GM23248 (cell line): ENCODE measurements around the gene WWC1. TPM values are rescaled to one million over a fixed set of nuclear protein-coding genes. Genes with fewer than 3 reads are reported as not detected.

Experiments used
- DNase-seq: peaks from one replicate; pipeline ENCODE4 v3.0.0-alpha.2; 2015
- H2AFZ ChIP-seq: fragments of 200-600 bp; sonication (generic); 2 replicates; pipeline ENCODE4 v1.6.1; 2016; ENCODE audit warnings: antibody characterized with exemption
- H3F3A ChIP-seq: fragments of 200-600 bp; sonication (generic); 2 replicates; pipeline ENCODE4 v1.6.1; 2016; ENCODE audit warnings: mild to moderate bottlenecking, antibody characterized with exemption, mixed run types; ENCODE audit not compliant: insufficient read depth
- H3K27ac ChIP-seq: fragments of 200-600 bp; sonication (generic); 2 replicates; pipeline ENCODE4 v1.5.1; 2016; ENCODE audit warnings: mild to moderate bottlenecking
- H3K27me3 ChIP-seq: fragments of 200-600 bp; sonication (generic); replicated peaks from 2 replicates; pipeline ENCODE4 v1.6.1; 2016; ENCODE audit warnings: mild to moderate bottlenecking; ENCODE audit not compliant: insufficient read depth
- H3K36me3 ChIP-seq: fragments of 200-600 bp; sonication (generic); 2 replicates; pipeline ENCODE4 v1.6.1; 2016; ENCODE audit warnings: low read depth, mild to moderate bottlenecking
- H3K4me1 ChIP-seq: fragments of 200-600 bp; sonication (generic); 2 replicates; pipeline ENCODE4 v1.6.1; 2016; ENCODE audit warnings: mild to moderate bottlenecking; ENCODE audit not compliant: insufficient read depth
- H3K4me2 ChIP-seq: fragments of 200-600 bp; sonication (generic); one replicate; pipeline ENCODE4 v1.6.1; 2016; ENCODE audit warnings: mild to moderate bottlenecking; ENCODE audit not compliant: unreplicated experiment
- H3K4me3 ChIP-seq: fragments of 200-600 bp; sonication (generic); 2 replicates; pipeline ENCODE4 v1.5.1; 2016; ENCODE audit warnings: mild to moderate bottlenecking
- H3K79me2 ChIP-seq: fragments of 200-600 bp; sonication (generic); 2 replicates; pipeline ENCODE4 v1.6.1; 2016; ENCODE audit warnings: mild to moderate bottlenecking; ENCODE audit not compliant: insufficient read depth
- H3K9ac ChIP-seq: fragments of 200-600 bp; sonication (generic); 2 replicates; pipeline ENCODE4 v1.6.1; 2016; ENCODE audit warnings: mild to moderate bottlenecking
- H3K9me2 ChIP-seq: fragments of 200-600 bp; sonication (generic); 2 replicates; pipeline ENCODE4 v1.6.1; 2016; ENCODE audit warnings: mixed run types, mild to moderate bottlenecking, moderate library complexity; ENCODE audit not compliant: insufficient read depth
- H3K9me3 ChIP-seq: fragments of 200-600 bp; sonication (generic); one replicate; pipeline ENCODE4 v1.6.1; 2017; ENCODE audit warnings: low read depth
- H4K20me1 ChIP-seq: fragments of 200-600 bp; sonication (generic); 2 replicates; pipeline ENCODE4 v1.6.0; 2016; ENCODE audit not compliant: insufficient read depth
- EZH2 ChIP-seq: fragments of 200-600 bp; sonication (generic); IDR thresholded peaks from 2 replicates; pipeline ENCODE4 v1.6.1; 2018; ENCODE audit warnings: antibody characterized with exemption, mild to moderate bottlenecking; ENCODE audit not compliant: insufficient read depth, poor library complexity, severe bottlenecking
- EZH2phosphoT487 ChIP-seq: fragments of 200-600 bp; sonication (generic); IDR thresholded peaks from 2 replicates; pipeline ENCODE4 v1.6.1; 2018; ENCODE audit warnings: antibody characterized with exemption, moderate library complexity, mild to moderate bottlenecking, low read depth; ENCODE audit not compliant: insufficient read depth
- WGBS, 2 experiments: methylation state at CpG; one replicate each; pipeline ENCODE4 v1.1.6; 2015 to 2017; ENCODE audit warnings: low lambda C conversion rate in 2 of 2, low coverage in 1 of 2; ENCODE audit errors: missing lambda C conversion rate in 2 of 2; 5-methylcytosine and 5-hydroxymethylcytosine counted together
- in situ Hi-C: fragments of 300-500 bp; cut with MboI; formaldehyde crosslinking; loops from 2 replicates; pipeline ENCODE4 v1.15.0; 2020
- polyA plus RNA-seq: library from polyadenylated mRNA; unstranded; fragments of >200 nt; fragmentation: Nextera tagmentation; extraction: Ambion mirVana; gene quantifications from 2 replicates; pipeline ENCODE4 v1.2.1, GENCODE V29; 2016
- total RNA-seq: library from RNA; depleted of rRNA; stranded (reverse); fragments of >200 nt; shearing (Covaris generic); gene quantifications from 2 replicates; pipeline ENCODE4 v1.2.3, GENCODE V29; 2014

WWC1 gene
- total and polyA plus RNA-seq, 2 experiments from 2014 or later: 1.8 to 7.1 TPM

DNA sequence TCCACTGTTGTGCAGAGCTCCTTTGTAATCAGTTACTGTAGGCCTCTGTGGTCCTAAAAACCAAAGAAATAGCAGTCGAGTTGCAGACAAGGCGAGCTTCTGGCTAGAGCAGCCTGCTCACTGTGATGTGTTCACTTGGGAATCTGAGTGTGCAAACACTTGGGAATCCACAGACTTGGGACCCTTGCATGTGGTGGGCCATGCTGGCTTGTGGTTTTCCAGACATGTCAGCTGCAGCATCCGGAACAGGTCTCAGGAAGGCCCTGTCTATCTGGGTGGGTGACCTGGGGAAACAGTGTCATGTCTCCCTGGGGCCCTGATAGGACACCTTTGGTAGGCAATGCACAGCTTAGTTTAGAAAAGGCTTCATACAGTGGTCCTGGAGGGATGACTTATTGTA, 66.4 kb downstream of the WWC1 start:
- H3K9me3 ChIP-seq: no peaks in the 10 kb centered on the region
- no peak overlapping the region for H3K4me2 ChIP-seq
- no peaks in the 10 kb centered on the region for H3K79me2 ChIP-seq
- H4K20me1 ChIP-seq: no peaks in the 10 kb centered on the region; the same call in 1 of the 2 replicates
- H3K9ac ChIP-seq: no peak overlapping the region
- no peak overlapping the region for H3K4me3 ChIP-seq
- no peak overlapping the region for H2AFZ ChIP-seq
- TF ChIP-seq EZH2phosphoT487: no peak
- TF ChIP-seq EZH2: no peak
- no peaks in the 10 kb centered on the region for H3K27me3 ChIP-seq
- no peak overlapping the region for H3K27ac ChIP-seq
- no peaks in the 10 kb centered on the region for H3F3A ChIP-seq
- WGBS, 2 experiments: 84 to 85% methylated on average over 3 of the region's 3 CpGs
- H3K4me1 ChIP-seq: no peaks in the 10 kb centered on the region
- H3K9me2 ChIP-seq: no peaks in the 10 kb centered on the region
- DNase-seq: no peak
- in situ Hi-C loops: no loop called here
- H3K36me3 ChIP-seq: no peaks in the 10 kb centered on the region

DNA sequence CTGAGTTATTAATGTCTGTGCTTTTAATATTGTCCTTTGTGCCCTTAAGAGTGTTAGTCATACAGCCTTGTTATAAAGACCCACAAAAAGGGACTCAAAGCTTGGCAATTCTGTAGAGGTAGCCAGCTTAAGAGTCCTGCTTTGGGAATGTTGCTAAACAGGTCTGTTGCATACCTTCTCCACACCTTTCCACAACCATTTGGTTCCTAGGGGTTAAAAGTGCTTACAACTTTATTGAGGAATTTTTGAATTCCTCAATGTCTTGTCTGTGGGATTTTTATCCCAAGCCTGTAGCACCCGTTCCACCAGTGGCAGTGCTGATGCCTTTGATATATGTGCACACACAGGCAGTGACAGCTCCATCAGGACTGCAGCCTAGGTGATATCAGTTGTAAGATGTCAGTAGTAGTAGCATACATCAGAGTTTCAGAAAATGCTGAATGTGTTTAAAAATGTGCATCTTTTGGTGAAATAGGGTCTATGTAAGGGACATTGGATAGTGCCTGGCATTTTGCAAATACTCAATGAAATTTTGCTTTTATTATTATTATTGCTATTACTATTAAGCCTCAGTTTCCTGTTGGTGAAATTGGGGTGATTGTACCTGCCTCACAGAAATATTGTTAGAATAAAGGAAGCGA, 68.5 kb downstream of the WWC1 start:
- Histone ChIP-seq H3F3A (peaks cover 3% of the 10 kb centered on the region; the same call in 1 of the 2 replicates), H3K36me3 (no peaks in the 10 kb centered on the region), H3K9ac (no peak overlapping the region), H3K27me3 (no peaks in the 10 kb centered on the region), H4K20me1 (no peaks in the 10 kb centered on the region), H3K4me2 (no peak overlapping the region), H3K9me2 (no peaks in the 10 kb centered on the region), H3K27ac (no peak overlapping the region), H3K4me1 (peaks cover 14% of the 10 kb centered on the region), H2AFZ (no peak overlapping the region), H3K9me3 (no peaks in the 10 kb centered on the region), H3K79me2 (no peaks in the 10 kb centered on the region), H3K4me3 (no peak overlapping the region)
- in situ Hi-C loops: no loop called here
- TF ChIP-seq EZH2phosphoT487 (no peak), EZH2 (no peak)
- 66 to 72% methylated on average over 2 of the region's 2 CpGs for WGBS, 2 experiments
- no peak for DNase-seq

DNA sequence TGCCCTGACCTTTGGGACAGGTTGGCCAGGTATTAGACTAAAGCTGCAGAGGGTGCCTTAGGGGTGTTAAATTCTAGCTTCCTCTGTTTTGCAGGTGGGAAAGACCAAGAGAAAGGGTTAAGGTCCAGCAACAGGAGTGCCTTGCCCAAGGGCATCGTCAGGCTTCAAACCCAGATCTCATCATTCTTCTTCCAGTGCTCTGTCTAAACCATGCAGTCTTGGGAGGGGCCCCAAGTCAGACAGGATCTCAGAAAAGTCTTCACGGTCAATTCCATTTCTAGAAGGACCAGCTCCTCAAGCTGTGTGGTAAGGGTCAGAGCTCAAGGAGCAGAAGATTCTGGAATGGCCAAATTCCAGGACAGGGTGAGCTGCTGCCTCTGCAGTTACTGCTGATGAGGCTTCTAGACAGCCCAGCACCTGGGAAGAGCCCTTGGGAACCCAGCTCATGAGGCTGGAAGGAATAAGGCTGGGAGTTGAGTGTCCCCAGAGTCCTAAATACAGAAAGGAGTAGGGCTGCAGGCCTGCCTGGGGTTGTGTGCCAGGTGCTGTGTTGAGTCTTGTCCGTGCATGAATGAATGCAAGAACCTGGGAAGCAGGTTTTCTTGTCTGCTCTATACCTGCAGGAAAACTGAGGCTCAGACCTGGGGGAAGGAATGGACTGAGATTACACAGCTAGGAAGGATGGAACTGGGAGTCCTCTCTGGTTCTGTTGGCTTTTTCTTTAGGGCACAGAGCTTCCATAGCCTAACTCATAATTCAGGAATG, 69.3 kb downstream of the WWC1 start:
- no peak overlapping the region for H3K4me2 ChIP-seq
- H3K4me3 ChIP-seq: no peak overlapping the region
- H3K27ac ChIP-seq: no peak overlapping the region
- H4K20me1 ChIP-seq: no peaks in the 10 kb centered on the region
- H3K79me2 ChIP-seq: no peaks in the 10 kb centered on the region
- WGBS, 2 experiments: 85 to 96% methylated on average over 3 of the region's 3 CpGs
- no peaks in the 10 kb centered on the region for H3K27me3 ChIP-seq
- in situ Hi-C loops: no loop called here
- peaks cover 11% of the 10 kb centered on the region; the same call in 1 of the 2 replicates for H3F3A ChIP-seq
- no peak overlapping the region for H2AFZ ChIP-seq
- peaks cover 22% of the 10 kb centered on the region for H3K4me1 ChIP-seq
- H3K36me3 ChIP-seq: no peaks in the 10 kb centered on the region
- H3K9ac ChIP-seq: no peak overlapping the region
- no peaks in the 10 kb centered on the region for H3K9me2 ChIP-seq
- no peaks in the 10 kb centered on the region for H3K9me3 ChIP-seq
- no peak for TF ChIP-seq EZH2
- TF ChIP-seq EZH2phosphoT487: no peak
- no peak for DNase-seq

DNA sequence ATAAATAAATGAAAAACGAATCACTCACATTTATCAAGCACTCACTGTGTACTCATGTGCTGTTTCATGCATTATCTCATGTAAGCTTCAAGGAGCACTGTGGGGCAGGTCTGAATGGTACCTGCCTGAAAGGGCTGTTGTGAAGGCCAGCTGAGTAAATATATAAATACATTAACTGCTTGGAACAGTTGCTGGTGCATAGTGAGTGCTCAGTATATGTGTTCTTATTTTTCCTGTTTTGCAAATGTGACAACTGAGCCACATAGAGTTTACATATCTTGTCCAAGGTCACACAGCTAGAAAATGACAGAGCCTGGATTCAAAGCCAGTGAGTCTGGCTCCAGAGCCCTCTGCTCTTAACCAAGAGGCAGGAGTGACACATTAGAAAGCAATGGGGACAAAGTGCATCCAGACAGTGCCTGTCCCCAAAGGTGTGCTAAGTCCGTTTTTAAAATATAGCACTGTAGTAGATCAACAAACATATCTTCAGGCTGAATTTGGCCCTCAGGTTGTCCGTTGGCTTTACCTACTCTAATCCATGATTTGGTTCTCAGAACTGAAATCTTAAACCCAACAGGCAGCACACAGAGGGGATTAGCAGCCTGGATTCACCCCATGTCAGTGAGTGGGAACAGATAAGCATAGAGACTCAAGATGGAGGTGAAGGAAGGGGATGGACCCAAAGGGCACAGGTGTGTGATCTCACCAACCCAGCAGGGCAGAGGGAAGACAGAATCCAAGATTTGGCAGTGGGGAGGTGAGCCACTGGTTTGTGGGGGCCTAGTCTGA, 70.8 kb downstream of the WWC1 start:
- H3K9ac ChIP-seq: no peak overlapping the region
- no peaks in the 10 kb centered on the region for H4K20me1 ChIP-seq
- H3K4me2 ChIP-seq: no peak overlapping the region
- no peak overlapping the region for H3K4me3 ChIP-seq
- peaks cover 28% of the 10 kb centered on the region for H3K4me1 ChIP-seq
- 69 to 70% methylated on average over 3 of the region's 3 CpGs for WGBS, 2 experiments
- H3K36me3 ChIP-seq: no peaks in the 10 kb centered on the region
- in situ Hi-C loops: no loop called here
- no peaks in the 10 kb centered on the region for H3K27me3 ChIP-seq
- H3F3A ChIP-seq: peaks cover 19% of the 10 kb centered on the region
- H3K9me3 ChIP-seq: no peaks in the 10 kb centered on the region
- no peak for TF ChIP-seq EZH2
- no peak for TF ChIP-seq EZH2phosphoT487
- no peak for DNase-seq
- no peaks in the 10 kb centered on the region for H3K9me2 ChIP-seq
- no peaks in the 10 kb centered on the region for H3K79me2 ChIP-seq
- H3K27ac ChIP-seq: no peak overlapping the region
- no peak overlapping the region for H2AFZ ChIP-seq
